SH-SY5Y (cell line): Measurements from ENCODE around the gene GALNT2.

Experiments
- GATA2 ChIP-seq: IDR thresholded peaks from 2 replicates; pipeline ENCODE4 v1.6.1; 2011; ENCODE audit warnings: mild to moderate bottlenecking, low read depth, low read length
- GATA3 ChIP-seq: IDR thresholded peaks from 2 replicates; pipeline ENCODE4 v1.6.1; 2011; ENCODE audit warnings: low read depth, mild to moderate bottlenecking, low read length, moderate library complexity

Gene GALNT2

DNA sequence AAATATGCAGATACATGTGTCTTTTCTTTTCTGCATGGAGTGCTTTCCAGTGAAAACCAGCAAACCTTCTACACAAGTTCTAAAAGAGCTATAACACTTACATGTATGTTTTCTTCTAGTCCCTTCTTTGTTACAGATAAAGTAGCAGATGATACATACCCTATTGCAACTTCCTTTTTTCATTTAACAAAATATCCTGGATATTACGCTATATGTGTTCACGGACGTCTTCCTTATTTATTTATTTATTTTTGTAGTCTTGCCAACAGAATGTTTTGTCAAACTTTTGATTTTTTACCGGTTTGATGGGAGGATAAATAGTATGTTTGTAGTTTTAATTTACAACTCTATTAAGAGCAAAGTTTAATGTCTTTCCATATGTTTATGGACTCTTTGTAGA, 5.2 kb upstream of the GALNT2 start:
- no peak for TF ChIP-seq GATA3
- no peak for TF ChIP-seq GATA2

DNA sequence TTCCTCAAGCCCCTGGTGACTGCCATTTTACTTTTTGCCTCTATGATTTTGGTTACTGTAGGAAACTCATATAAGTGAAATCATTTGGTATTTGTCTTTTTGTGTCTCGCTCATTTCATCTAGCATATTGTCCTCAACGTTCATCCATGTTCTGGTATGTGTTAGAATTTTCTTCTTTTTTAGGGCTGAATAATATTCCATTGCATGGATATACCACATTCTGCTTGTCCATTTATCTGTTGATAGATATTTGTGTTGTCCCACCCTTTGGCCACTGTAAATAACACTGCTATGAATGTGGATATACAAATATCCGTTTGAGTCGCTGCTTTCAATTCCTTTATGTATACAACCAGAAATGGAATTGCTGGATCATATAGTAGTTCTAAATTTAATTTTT, 4.5 kb upstream of the GALNT2 start:
- TF ChIP-seq GATA3 (no peak), GATA2 (no peak)

DNA sequence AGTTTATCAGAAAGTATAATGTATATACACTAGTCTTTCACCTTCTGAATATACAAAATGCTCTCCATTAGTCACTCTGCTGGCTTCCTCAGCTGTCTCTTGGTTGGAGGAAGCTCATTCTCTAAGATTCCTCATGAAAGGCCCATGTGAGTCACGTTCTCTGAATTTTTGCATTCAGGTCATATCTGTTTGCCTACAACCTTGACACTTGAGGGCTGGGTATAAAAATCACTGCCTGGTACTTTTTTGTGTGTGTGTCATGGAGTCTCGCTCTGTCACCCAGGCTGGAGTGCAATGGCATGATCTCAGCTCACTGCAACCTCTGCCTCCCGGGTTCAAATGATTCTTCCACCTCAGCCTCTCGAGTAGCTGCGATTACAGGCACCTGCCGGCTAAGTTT, 2.8 kb upstream of the GALNT2 start:
- TF ChIP-seq GATA3 (no peak), GATA2 (no peak)

DNA sequence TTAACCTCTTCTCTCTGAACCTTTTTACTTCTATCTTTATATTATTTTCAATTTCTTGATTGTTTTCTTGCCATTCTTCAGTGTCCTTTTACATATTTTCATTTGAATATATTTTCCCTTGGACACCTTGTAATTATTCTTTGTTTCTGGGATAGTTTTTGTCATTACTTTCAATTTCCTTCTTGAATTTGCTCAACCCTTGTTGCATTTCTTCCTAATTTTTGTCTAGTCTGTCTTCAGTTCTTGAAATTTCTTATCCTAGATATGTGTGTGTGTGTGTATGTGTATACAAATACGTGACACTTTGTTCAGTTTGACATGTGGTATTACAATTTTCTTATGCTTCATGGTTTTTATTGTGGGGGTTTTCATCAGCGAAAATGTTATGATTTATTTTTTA, 1.9 kb upstream of the GALNT2 start:
- TF ChIP-seq GATA2 = no peak
- no peak for TF ChIP-seq GATA3

DNA sequence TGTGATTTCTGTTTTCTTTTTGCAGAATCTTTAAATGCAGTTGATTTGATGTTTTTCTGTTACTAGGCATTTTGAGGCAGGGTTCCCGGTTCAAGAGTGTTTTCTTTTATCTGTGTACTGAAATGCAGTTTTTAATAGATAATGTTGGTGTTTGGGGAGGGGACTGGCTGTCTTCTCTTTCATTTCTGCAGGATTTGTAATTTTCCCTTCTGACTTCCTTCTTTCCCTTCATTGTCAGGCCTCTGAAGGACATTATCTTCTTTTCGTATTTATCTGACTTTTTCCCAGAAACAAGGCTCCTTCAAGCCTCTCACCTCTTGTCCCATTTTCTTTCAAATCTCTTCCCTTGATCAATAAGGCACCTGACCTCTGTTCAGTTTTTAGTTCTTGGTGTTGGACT, 1.5 kb upstream of the GALNT2 start:
- no peak for TF ChIP-seq GATA3
- TF ChIP-seq GATA2 = no peak

DNA sequence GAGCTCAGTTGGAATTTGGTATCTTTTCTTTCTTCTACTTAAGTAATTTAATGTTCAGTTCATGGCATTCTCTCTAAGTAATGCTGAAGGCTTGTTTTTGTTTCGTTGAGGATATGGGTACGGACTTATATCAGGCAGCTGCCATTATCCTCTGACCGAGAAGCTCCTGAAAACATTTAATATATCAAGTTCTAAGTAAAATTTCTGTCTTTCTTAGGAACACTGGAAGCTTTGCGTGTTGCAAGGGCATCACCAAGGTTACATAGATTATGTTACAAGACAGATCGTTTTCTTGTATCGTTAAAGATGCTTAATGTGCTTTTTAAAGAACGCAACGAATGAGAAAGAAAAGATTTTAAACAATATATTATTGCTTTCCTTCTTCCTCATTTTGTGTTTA, 1.0 kb upstream of the GALNT2 start:
- TF ChIP-seq GATA3 = no peak
- no peak for TF ChIP-seq GATA2

DNA sequence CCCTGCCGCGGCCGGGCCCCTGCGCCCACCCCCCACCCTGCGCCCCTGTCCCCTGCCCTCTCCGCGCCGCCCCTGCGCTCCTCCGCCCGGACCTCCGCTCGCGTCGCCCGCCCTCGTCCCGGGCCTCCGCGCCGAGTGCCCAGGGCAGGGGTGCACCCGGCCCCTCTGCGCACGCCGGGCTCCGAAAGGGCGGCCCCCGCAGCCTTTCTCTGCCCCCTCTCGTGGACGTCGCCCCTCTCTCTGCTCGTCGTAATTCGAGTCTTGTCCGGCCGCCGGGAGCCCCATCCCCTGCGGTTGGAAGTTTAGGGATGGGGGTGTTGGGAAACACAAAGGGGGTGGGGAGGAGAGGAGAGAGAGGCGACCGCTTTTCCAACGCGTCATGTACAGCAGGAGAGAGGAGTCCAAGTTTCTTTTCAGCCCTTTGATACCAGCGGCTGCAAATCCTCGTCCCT, 407 bp downstream of the GALNT2 start:
- TF ChIP-seq GATA3 = no peak
- TF ChIP-seq GATA2 = no peak

DNA sequence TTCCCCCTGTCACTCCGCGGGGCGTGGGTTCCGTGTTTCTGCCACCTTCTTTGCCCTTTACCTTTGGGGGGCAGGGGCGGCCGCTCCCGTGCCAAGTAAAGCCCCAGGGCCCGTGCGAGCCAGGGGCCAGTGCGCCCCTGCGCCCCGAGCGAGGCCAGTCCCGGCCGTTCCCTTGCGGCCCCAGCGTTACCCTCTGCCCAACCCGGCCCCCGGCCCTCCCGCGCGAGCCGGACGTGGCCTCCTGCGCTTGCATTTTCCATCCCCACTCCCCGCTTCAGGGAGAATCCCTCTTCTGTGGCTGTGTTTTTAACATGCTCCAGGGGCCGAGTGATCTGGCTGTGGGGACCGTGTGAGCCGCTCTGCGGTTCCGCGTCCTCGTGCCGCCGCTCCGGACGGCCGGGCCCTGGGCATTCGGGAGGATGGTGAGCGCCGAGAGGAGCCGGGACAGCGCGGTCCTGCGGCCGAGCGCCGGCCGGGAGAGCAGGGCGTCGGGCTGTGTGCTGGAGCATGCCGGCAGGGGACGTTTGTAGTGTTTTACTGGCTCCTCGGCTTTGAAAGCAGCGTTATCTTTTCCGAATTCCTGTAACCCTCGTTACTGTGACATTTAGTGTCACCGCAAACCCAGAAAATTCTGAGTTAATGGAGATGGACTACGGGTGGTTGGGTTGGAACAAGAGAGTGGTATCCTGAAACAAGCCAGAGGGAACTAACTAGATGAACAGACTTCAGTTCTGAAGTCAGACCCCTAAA, 1.0 kb downstream of the GALNT2 start:
- no peak for TF ChIP-seq GATA2

DNA sequence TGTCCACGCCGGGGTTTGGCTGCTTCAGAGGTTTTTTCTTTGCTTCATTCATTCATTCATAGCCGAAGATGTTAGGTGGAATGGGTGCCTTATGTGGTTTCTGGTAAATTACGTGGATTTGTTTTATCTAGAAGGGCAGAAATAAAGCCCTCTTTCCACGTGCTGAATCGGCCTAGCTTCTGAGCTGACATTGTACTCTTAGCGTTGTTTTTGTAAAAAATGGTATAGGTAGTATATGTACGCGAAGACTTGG, 1.5 kb downstream of the GALNT2 start:
- TF ChIP-seq GATA2 (no peak), GATA3 (no peak)

DNA sequence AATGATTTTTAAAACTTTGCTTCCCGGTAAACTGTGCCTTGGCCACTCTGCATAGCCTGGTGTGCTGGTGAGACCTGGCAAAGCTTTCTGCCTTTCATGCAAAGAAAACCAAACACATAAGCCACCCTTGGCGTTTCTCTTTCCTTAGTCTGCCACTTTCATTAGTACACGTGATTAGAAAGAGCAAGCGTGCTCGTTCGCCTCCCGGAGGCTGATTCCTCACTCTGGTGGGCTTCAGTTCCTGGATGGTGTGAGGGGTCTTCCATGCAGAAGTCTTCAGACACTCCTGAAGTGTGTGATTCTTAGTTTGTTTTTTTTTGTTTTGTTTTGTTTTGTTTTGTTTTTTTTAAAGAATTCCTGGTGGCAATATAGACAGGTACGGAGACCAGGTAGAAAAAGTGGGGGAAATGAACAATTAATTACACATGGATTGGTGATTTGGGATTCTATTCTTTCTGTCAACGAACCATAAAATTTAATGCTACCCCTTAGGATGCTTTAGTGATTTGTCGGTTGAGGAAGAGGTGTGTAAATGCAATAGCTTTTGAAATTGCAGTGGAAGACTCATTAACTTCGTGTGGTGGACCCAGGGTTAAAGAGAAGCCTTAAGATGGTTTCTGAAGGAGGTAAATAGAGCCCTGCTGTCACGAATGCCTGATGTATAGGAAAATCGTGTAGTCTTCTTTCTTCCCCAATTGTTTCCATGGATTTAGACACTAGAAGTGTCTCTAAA, 2.1 kb downstream of the GALNT2 start:
- TF ChIP-seq GATA2 (no peak), GATA3 (no peak)

DNA sequence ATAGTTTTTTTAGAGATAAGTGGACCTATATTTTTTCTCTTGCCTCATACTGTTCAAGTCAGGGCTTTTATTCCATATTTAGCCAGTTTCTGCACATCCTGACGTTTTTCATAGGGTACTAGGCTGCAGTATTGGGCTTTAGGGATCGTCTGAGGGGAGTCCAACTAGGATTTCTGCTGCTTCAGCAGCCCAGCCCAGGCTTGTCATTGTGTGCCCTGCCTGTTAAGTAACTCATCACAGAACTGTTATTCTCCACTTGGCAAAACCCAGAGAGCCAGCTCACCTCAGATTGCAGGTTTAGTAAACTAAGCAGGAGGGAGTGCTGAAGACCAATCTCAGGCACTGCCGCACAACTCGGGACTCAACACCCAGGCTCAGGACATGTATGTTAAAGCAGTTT, 2.8 kb downstream of the GALNT2 start:
- no peak for TF ChIP-seq GATA3
- no peak for TF ChIP-seq GATA2

DNA sequence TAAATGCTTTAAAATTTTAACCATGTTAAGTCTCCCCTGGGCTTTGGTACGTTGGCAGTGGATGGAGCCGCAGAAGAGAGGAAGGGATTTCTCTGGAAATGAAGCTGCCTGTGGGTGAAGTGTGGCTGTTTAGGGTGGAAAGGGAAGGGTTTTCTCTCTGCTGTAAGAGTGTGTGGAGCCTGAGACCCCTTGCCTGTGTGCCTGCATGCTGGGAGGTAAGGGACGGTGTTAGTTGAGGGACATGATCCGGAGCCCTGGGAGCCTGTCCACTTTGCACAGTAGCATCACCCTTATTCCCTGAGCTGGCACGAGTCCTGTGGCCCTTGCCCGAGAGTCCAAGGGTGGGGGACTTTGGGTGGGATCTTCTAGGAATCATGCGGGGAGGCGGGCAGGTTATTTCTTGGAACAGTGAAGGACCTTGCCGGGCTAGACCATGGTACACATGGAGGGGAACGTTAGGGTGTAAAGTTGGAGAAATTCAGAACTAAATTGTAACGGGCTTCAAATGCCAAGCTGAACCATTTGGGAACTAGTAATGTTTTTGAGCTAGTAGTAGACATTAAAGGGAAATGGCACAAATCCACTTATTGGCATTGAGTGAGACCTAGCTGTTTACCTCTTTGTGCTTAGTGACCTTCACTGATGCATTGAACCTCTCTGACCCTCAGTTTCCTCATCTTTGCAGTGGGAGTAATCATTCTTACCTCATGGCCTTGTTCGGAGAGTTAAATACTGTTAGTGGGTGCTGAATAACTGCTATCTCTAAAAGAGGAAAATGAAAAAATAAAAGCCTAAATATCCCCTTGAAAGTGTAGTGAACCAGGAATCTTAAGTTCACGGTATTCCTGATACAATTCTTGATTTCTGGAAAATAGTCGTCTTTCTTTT, 3.5 kb downstream of the GALNT2 start:
- TF ChIP-seq GATA3 = no peak
- TF ChIP-seq GATA2 = no peak

DNA sequence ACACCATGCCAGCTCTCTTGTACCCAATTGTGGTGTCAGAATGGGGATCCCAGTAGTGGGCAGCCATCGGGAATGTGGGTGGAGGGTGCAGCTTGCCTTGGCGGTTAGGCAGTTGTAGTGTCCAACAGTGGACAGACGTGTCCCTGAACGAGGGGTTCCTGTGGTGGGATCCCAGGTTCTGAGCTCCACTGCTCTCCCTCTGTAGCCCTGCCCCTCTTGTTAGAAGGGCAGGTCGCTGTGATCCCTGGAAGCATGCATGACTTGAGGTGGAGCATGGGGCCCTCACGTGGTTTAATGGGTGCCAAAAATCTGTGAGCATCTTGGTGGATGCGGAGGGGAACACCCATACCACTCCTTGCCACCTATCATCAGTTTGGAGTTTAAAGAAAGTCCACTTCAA, 4.3 kb downstream of the GALNT2 start:
- TF ChIP-seq GATA3 (no peak), GATA2 (no peak)

DNA sequence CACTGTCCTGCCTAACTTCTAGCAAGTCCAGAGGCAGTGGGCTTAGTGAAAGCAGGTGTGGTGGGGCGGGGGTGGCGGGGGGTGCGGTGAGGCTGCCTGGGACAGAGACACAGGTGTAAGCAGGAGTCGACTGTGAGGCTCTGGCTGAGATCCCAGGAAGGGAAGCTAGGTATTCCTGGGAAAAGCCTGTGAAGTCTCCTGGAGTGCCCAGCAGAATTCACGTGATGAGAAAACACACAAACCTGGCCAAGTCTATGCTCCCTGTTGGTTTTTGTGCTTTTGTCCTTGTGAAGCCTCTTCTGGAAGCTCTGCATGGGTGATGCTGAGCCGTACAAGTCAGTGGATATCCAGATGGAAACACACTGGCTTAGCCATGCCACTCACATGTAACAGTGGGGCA, 5.3 kb downstream of the GALNT2 start:
- TF ChIP-seq GATA2 (no peak), GATA3 (no peak)

DNA sequence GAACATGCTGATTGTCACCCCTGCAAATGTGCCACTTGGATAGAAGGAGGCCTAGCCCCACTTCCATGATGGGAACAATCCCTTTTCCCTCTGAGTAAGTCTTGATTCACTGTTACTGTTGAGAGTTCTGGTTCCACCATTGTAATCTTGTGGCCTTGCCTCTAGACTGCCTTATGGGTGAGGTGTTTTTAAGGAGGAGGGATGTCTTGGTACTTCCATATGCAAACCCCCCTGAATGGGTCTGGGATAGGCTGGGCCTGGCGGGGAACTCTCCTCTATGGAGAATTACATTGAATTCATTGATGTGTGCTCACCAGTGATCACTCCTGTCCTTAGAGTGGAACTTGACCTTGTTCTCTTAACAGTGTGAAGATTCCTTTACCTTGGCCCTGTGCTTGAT, 5.8 kb downstream of the GALNT2 start:
- TF ChIP-seq GATA2 (no peak), GATA3 (no peak)
